ENCODE results near the gene RRAGD. TPM values are rescaled to one million over a fixed set of nuclear protein-coding genes. Genes with fewer than 3 reads are reported as not detected.

RRAGD gene
- total RNA-seq, 1 donor = 1.4 TPM

- no peak for TF ChIP-seq CTCF (IDR thresholded peaks at IDR 0.05; ENCODE audit: insufficient read depth, low read length)
- H3K4me3 ChIP-seq (ENCODE audit: low read depth, low read length) = no peak overlapping the region
- no peak for DNase-seq (ENCODE audit: low read depth)
Observed at GRCh38 chr6:89414215-89414614, 2.1 kb upstream of the RRAGD start.

- TF ChIP-seq CTCF (IDR thresholded peaks at IDR 0.05; ENCODE audit: insufficient read depth, low read length) = no peak
- H3K4me3 ChIP-seq (ENCODE audit: low read depth, low read length) = no peak overlapping the region
- DNase-seq (ENCODE audit: low read depth) = no peak
Observed at GRCh38 chr6:89413006-89413400, 930 bp upstream of the RRAGD start.

- DNase-seq (ENCODE audit: low read depth) = no peak
- TF ChIP-seq CTCF (IDR thresholded peaks at IDR 0.05; ENCODE audit: insufficient read depth, low read length) = no peak
- H3K4me3 ChIP-seq (ENCODE audit: low read depth, low read length) = peak overlapping the region; percentile 52
Observed at GRCh38 chr6:89411145-89412070, 665 bp downstream of the RRAGD start.

DNA sequence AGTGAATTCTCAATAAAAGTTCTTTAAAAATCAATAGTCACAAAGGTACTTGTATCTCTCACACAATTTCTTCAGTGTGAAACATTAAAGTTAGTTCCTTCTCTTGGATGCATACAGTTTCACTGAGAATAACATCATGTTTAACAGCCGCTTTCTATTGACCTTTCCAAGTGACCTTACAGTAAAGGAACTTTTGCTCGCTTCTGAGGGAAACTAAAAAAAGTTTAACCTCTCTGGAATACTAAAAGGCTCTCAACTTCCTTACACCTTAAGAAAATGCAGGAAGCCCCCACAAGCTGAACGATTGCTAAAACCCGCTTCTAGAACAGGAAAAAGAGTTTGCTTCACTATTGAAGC is 1.3 kb downstream of the RRAGD start:
- DNase-seq (ENCODE audit: low read depth) = no peak
- no peak for TF ChIP-seq CTCF (IDR thresholded peaks at IDR 0.05; ENCODE audit: insufficient read depth, low read length)
- no peak overlapping the region for H3K4me3 ChIP-seq (ENCODE audit: low read depth, low read length)

- no peak overlapping the region for H3K4me3 ChIP-seq (ENCODE audit: low read depth, low read length)
- no peak for TF ChIP-seq CTCF (IDR thresholded peaks at IDR 0.05; ENCODE audit: insufficient read depth, low read length)
- no peak for DNase-seq (ENCODE audit: low read depth)
Observed at GRCh38 chr6:89410231-89410761, 1.8 kb downstream of the RRAGD start.

DNA sequence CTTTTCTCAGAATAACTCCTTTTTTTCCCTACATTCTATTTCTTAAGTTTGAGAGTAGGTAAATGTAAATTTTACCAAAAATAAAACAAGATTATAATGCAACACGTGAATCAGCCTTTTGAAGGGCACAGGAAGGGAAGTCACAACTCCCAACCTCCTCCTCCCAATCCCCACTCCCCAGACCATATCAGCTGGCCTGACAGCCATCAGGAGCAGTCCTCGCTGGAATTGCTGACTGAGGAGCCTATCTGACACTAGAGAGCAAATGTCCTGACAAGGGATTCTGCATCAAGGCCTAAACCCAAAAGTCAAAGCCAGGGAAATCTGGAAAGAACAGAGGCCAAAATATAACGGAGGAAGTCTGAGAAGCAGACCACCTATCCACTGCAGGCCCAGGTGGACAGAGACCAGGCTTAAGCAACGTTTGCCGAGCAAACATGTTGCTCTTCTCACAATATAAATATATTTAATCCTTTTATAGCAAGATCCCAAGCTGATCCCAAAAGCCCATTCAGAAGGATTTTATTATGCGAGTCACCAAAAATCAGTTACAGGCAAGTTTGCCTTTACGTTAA is 2.5 kb downstream of the RRAGD start:
- TF ChIP-seq CTCF (IDR thresholded peaks at IDR 0.05; ENCODE audit: insufficient read depth, low read length) = no peak
- no peak for DNase-seq (ENCODE audit: low read depth)
- H3K4me3 ChIP-seq (ENCODE audit: low read depth, low read length) = no peak overlapping the region
